ENCODE results near the gene NXNL1. TPM values are rescaled to one million over a fixed set of nuclear protein-coding genes. Genes with fewer than 3 reads are reported as not detected.

The NXNL1 gene
- total and polyA plus RNA-seq, 4 donors = not detected

GRCh38 chr19:17423429-17424208 is 37.1 kb downstream of the NXNL1 start (continued):
- TF ChIP-seq, protein P1, sequence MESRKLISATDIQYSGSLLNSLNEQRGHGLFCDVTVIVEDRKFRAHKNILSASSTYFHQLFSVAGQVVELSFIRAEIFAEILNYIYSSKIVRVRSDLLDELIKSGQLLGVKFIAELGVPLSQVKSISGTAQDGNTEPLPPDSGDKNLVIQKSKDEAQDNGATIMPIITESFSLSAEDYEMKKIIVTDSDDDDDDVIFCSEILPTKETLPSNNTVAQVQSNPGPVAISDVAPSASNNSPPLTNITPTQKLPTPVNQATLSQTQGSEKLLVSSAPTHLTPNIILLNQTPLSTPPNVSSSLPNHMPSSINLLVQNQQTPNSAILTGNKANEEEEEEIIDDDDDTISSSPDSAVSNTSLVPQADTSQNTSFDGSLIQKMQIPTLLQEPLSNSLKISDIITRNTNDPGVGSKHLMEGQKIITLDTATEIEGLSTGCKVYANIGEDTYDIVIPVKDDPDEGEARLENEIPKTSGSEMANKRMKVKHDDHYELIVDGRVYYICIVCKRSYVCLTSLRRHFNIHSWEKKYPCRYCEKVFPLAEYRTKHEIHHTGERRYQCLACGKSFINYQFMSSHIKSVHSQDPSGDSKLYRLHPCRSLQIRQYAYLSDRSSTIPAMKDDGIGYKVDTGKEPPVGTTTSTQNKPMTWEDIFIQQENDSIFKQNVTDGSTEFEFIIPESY (IDR thresholded peaks at IDR 0.05) = no peak
- TF ChIP-seq FOXA2 (IDR thresholded peaks at IDR 0.05) = no peak
- TF ChIP-seq, protein P2, sequence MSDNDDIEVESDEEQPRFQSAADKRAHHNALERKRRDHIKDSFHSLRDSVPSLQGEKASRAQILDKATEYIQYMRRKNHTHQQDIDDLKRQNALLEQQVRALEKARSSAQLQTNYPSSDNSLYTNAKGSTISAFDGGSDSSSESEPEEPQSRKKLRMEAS (IDR thresholded peaks at IDR 0.05) = no peak
- TF ChIP-seq HNF4A (conservative IDR thresholded peaks at IDR 0.05) = no peak
- TF ChIP-seq GABPA (IDR thresholded peaks at IDR 0.05 in 1 of 2, conservative IDR thresholded peaks at IDR 0.05 in 1 of 2) = no peak
- no peak for TF ChIP-seq SP1 (IDR thresholded peaks at IDR 0.05)
- TF ChIP-seq HNF4G (IDR thresholded peaks at IDR 0.05) = no peak
- no peak for TF ChIP-seq RXRA (IDR thresholded peaks at IDR 0.05)
- TF ChIP-seq, protein P3, sequence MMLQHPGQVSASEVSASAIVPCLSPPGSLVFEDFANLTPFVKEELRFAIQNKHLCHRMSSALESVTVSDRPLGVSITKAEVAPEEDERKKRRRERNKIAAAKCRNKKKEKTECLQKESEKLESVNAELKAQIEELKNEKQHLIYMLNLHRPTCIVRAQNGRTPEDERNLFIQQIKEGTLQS (IDR thresholded peaks at IDR 0.05) = no peak

DNA sequence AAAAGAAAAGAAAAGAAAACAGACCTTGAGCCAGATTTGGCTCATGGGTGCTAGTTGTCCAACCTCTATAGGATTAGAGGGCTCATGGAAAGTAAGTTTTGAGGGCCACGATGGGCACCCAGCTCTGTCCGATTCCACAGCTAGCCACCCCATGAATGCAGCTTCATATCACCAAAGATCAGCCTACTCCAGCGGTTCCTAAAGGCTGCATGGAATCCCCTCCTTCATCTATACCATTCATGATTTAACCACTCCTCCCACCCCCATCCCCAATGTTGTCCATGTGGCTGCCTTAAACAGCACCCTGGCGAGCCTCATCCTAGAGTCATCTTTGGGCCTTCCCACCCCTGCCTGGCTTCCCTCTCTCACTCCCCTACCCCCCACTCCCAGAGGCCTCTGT is 38.8 kb downstream of the NXNL1 start:
- Histone ChIP-seq H3K27me3 (ENCODE audit: control insufficient read depth in 4 of 4, insufficient read depth in 4 of 4, low read length in 3 of 4) (no peaks in the 10 kb centered on the region), H3K9ac (ENCODE audit: low read depth in 1 of 2, low read length in 2 of 2) (no peak overlapping the region), H3K4me1 (ENCODE audit: control insufficient read depth in 4 of 4, insufficient read depth in 4 of 4, low read length in 3 of 4) (peaks cover 0 to 13% (median 8%) of the 10 kb centered on the region in 4 donors), H3K27ac (ENCODE audit: low read depth in 1 of 2, low read length in 2 of 2) (no peak overlapping the region), H3K9me3 (ENCODE audit: control insufficient read depth in 4 of 4, low read length in 3 of 4) (no peaks in the 10 kb centered on the region), H3K36me3 (ENCODE audit: control insufficient read depth in 4 of 4, insufficient read depth in 3 of 4, low read depth in 1 of 4, low read length in 3 of 4) (peaks cover 0 to 2% (median 0%) of the 10 kb centered on the region in 4 donors), H3K4me3 (ENCODE audit: low read depth in 1 of 3, low read length in 3 of 3) (no peak overlapping the region)
- TF ChIP-seq, protein P2 (IDR thresholded peaks at IDR 0.05) = no peak
- TF ChIP-seq EGR1 (IDR thresholded peaks at IDR 0.05; ENCODE audit: low read depth in 2 of 2) = no peak
- no peak for TF ChIP-seq FOXA1 (IDR thresholded peaks at IDR 0.05)
- TF ChIP-seq GABPA (IDR thresholded peaks at IDR 0.05 in 1 of 2, conservative IDR thresholded peaks at IDR 0.05 in 1 of 2) = no peak
- TF ChIP-seq JUND (IDR thresholded peaks at IDR 0.05) = no peak
- no peak for DNase-seq (ENCODE audit: low spot score)
- 98% methylated on average over 4 of the region's 4 CpGs for WGBS

- H3K4me3 ChIP-seq (ENCODE audit: low read depth in 1 of 3, low read length in 3 of 3) = peak overlapping the region; percentile 71 to 94 (median 91)
- TF ChIP-seq, protein P1 (IDR thresholded peaks at IDR 0.05) = no peak
- peak; percentile 37 for TF ChIP-seq RAD21 (IDR thresholded peaks at IDR 0.05)
- no peak for TF ChIP-seq HNF4G (IDR thresholded peaks at IDR 0.05)
- peak in 1 of 2 donors; percentile 53 for TF ChIP-seq RXRA (IDR thresholded peaks at IDR 0.05)
- H3K9ac ChIP-seq (ENCODE audit: low read depth in 1 of 2, low read length in 2 of 2) = peak overlapping the region in 1 of 2 donors; percentile 39
- H3K27ac ChIP-seq (ENCODE audit: low read depth in 1 of 2, low read length in 2 of 2) = peak overlapping the region in 1 of 2 donors; percentile 14
- WGBS = 12% methylated on average over 25 of the region's 25 CpGs
- no peaks in the 10 kb centered on the region for H3K27me3 ChIP-seq (ENCODE audit: control insufficient read depth in 4 of 4, insufficient read depth in 4 of 4, low read length in 3 of 4)
- peaks cover 0 to 4% (median 2%) of the 10 kb centered on the region in 4 donors for H3K36me3 ChIP-seq (ENCODE audit: control insufficient read depth in 4 of 4, insufficient read depth in 3 of 4, low read depth in 1 of 4, low read length in 3 of 4)
- H3K4me1 ChIP-seq (ENCODE audit: control insufficient read depth in 4 of 4, insufficient read depth in 4 of 4, low read length in 3 of 4) = peaks cover 0 to 13% (median 8%) of the 10 kb centered on the region in 4 donors
- DNase-seq (ENCODE audit: low spot score) = no peak
- no peaks in the 10 kb centered on the region for H3K9me3 ChIP-seq (ENCODE audit: control insufficient read depth in 4 of 4, low read length in 3 of 4)
Measured at GRCh38 chr19:17420475-17420924, 40.2 kb downstream of the NXNL1 start.
